A549 (cell line): Measurements from ENCODE around the gene ELL. TPM values are rescaled to one million over a fixed set of nuclear protein-coding genes. Genes with fewer than 3 reads are reported as not detected.

Experiments
- ATAC-seq, 2 experiments: fragments of 200-7000 bp in 1 of 2; fragments of >200 bp in 1 of 2; cut with Nextera tagmentation in 1 of 2; cut with Tn5 transposase in 1 of 2; 3 replicates each; pipeline versions ENCODE4 v1.8.0 to v1.9.1; 2018 to 2020; ENCODE audit warnings: mild to moderate bottlenecking in 1 of 2, moderate library complexity in 1 of 2
- CTCF ChIA-PET: fragments of 300-600 bp; sonication (Branson Sonifier 250); formaldehyde crosslinking; extraction: SDS; loops from one replicate; lab custom pipeline; 2021; ENCODE audit warnings: antibody characterized with exemption, inconsistent platforms; lab: Yijun Ruan, JAX
- POLR2A ChIA-PET: fragments of 350-600 bp; formaldehyde crosslinking; extraction: SDS; loops from one replicate; lab custom pipeline; 2021; ENCODE audit warnings: antibody characterized with exemption, inconsistent platforms; lab: Yijun Ruan, JAX
- DNase-seq, 2 experiments: peaks; one replicate each; pipeline versions ENCODE4 v3.0.0 to v3.0.0-alpha.2; 2011 to 2016; ENCODE audit warnings: low read depth in 1 of 2, low spot score in 1 of 2
- FAIRE-seq: peaks from 2 replicates; lab custom pipeline; 2011; peaks lifted over from hg19 to GRCh38; lab: Jason Lieb, UNC
- H3K27ac ChIP-seq, 2 experiments: fragments of >200 bp; sonication (Bioruptor Twin); formaldehyde crosslinking; 3 replicates each; pipeline ENCODE4 v1.5.1; 2016 to 2017
- H3K4me1 ChIP-seq: fragments of >200 bp; sonication (Bioruptor Twin); formaldehyde crosslinking; 3 replicates; pipeline ENCODE4 v1.6.1; 2016
- H3K4me2 ChIP-seq: fragments of >200 bp; sonication (Bioruptor Twin); formaldehyde crosslinking; 3 replicates; pipeline ENCODE4 v1.6.1; 2016
- H3K4me3 ChIP-seq: fragments of >200 bp; sonication (Bioruptor Twin); formaldehyde crosslinking; 3 replicates; pipeline ENCODE4 v1.5.1; 2016
- H3K9me3 ChIP-seq: fragments of >200 bp; sonication (Bioruptor Twin); formaldehyde crosslinking; 3 replicates; pipeline ENCODE4 v1.6.1; 2016
- ATOH8 ChIP-seq: fragments of 250-450 bp; sonication (Bioruptor Pico); IDR thresholded peaks from 2 replicates; pipeline ENCODE4 v1.5.0; 2020; ENCODE audit warnings: low read depth, mild to moderate bottlenecking, moderate library complexity
- CBX2 ChIP-seq: fragments of 200-600 bp; sonication (generic); IDR thresholded peaks from 2 replicates; pipeline ENCODE4 v1.6.1; 2016; ENCODE audit warnings: low read depth, mild to moderate bottlenecking, borderline replicate concordance
- CHD4 ChIP-seq: fragments of 200-600 bp; sonication (generic); IDR thresholded peaks from 2 replicates; pipeline ENCODE4 v1.6.1; 2016; ENCODE audit warnings: antibody characterized with exemption, mild to moderate bottlenecking, borderline replicate concordance
- EHMT2 ChIP-seq: fragments of 200-600 bp; sonication (generic); IDR thresholded peaks from 2 replicates; pipeline ENCODE4 v1.6.1; 2016; ENCODE audit warnings: antibody characterized with exemption, low read depth, mild to moderate bottlenecking, moderate library complexity
- ELK1 ChIP-seq: fragments of 150-350 bp; IDR thresholded peaks from 2 replicates; pipeline ENCODE4 v1.6.1; 2014; ENCODE audit warnings: low read depth, mild to moderate bottlenecking, low read length
- FOSL2 ChIP-seq, 2 experiments: fragments of 450-650 bp in 1 of 2; fragments of >200 bp in 1 of 2; sonication (Bioruptor Twin) in 1 of 2; formaldehyde crosslinking; IDR thresholded peaks; 2 replicates each; pipeline versions ENCODE4 v1.5.0 to v1.6.1; 2016 to 2020; ENCODE audit warnings: mild to moderate bottlenecking in 1 of 2, moderate library complexity in 1 of 2
- HES2 ChIP-seq: fragments of >200 bp; sonication (Bioruptor Twin); formaldehyde crosslinking; IDR thresholded peaks from 2 replicates; pipeline ENCODE4 v1.6.1; 2016
- HMGXB4 ChIP-seq: fragments of 250-450 bp; sonication (Bioruptor Pico); IDR thresholded peaks from 2 replicates; pipeline ENCODE4 v1.5.0; 2021; ENCODE audit warnings: mild to moderate bottlenecking, moderate library complexity, borderline replicate concordance
- HOXA7 ChIP-seq: fragments of 250-450 bp; sonication (Bioruptor Pico); IDR thresholded peaks from 2 replicates; pipeline ENCODE4 v1.5.0; 2020; ENCODE audit warnings: mild to moderate bottlenecking, moderate library complexity
- HOXB13 ChIP-seq: fragments of 250-450 bp; sonication (Bioruptor Pico); IDR thresholded peaks from 2 replicates; pipeline ENCODE4 v1.5.0; 2020; ENCODE audit warnings: low read depth, mild to moderate bottlenecking, moderate library complexity
- KDM1A ChIP-seq: fragments of 200-600 bp; sonication (generic); IDR thresholded peaks from 2 replicates; pipeline ENCODE4 v1.6.1; 2016; ENCODE audit warnings: low read depth, mild to moderate bottlenecking
- NFE2L2 ChIP-seq: fragments of 150-350 bp; conservative IDR thresholded peaks from 2 replicates; pipeline ENCODE4 v1.6.1; 2014; ENCODE audit warnings: low read length
- NPAS2 ChIP-seq: fragments of 250-450 bp; sonication (Bioruptor Pico); IDR thresholded peaks from 2 replicates; pipeline ENCODE4 v1.8.0; 2022; ENCODE audit warnings: mild to moderate bottlenecking, moderate library complexity, borderline replicate concordance
- NR3C1 ChIP-seq: fragments of >200 bp; sonication (Bioruptor Twin); formaldehyde crosslinking; IDR thresholded peaks from 3 replicates; pipeline ENCODE4 v1.6.1; 2017
- PBX3 ChIP-seq: IDR thresholded peaks from 2 replicates; pipeline ENCODE4 v1.6.1; 2012
- PHF8 ChIP-seq: fragments of 200-600 bp; sonication (generic); IDR thresholded peaks from 2 replicates; pipeline ENCODE4 v1.6.1; 2016; ENCODE audit warnings: low read depth, mild to moderate bottlenecking, antibody characterized with exemption, moderate library complexity, borderline replicate concordance
- RFX5 ChIP-seq: fragments of 450-650 bp; IDR thresholded peaks from 2 replicates; pipeline ENCODE4 v1.7.1; 2014; ENCODE audit warnings: antibody characterized with exemption, mild to moderate bottlenecking, moderate library complexity
- RNF2 ChIP-seq: fragments of 200-600 bp; sonication (generic); IDR thresholded peaks from 2 replicates; pipeline ENCODE4 v1.6.1; 2016; ENCODE audit warnings: low read depth, mild to moderate bottlenecking, antibody characterized with exemption, moderate library complexity, borderline replicate concordance
- SMC3 ChIP-seq: fragments of >200 bp; sonication (Bioruptor Twin); formaldehyde crosslinking; IDR thresholded peaks from 3 replicates; pipeline ENCODE4 v1.6.1; 2018; ENCODE audit warnings: inconsistent platforms
- SREBF2 ChIP-seq: fragments of 450-650 bp; IDR thresholded peaks from 2 replicates; pipeline ENCODE4 v1.6.1; 2014; ENCODE audit warnings: mild to moderate bottlenecking, moderate library complexity
- TFCP2L1 ChIP-seq: fragments of 250-450 bp; sonication (Bioruptor Pico); IDR thresholded peaks from 2 replicates; pipeline ENCODE4 v1.5.0; 2021; ENCODE audit warnings: mild to moderate bottlenecking
- ZC3H11A ChIP-seq: fragments of 450-650 bp; IDR thresholded peaks from 2 replicates; pipeline ENCODE4 v1.6.1; 2014; ENCODE audit warnings: antibody characterized with exemption, mild to moderate bottlenecking
- ZNF302 ChIP-seq: fragments of 250-450 bp; sonication (Bioruptor Pico); IDR thresholded peaks from 2 replicates; pipeline ENCODE4 v1.9.0; 2021; ENCODE audit warnings: inconsistent platforms, mild to moderate bottlenecking, moderate library complexity
- ZSCAN20 ChIP-seq: fragments of 250-450 bp; sonication (Bioruptor Pico); IDR thresholded peaks from 2 replicates; pipeline ENCODE4 v1.8.0; 2022; ENCODE audit warnings: mild to moderate bottlenecking, moderate library complexity
- WGBS: methylation state at CpG from one replicate; pipeline ENCODE4 v1.1.6; 2017; ENCODE audit errors: missing lambda C conversion rate; 5-methylcytosine and 5-hydroxymethylcytosine counted together
- polyA plus RNA-seq, 4 experiments: library from polyadenylated mRNA; depleted of rRNA in 3 of 4; stranded (reverse); fragments of >200 nt; fragmentation: RNase III in 1 of 4; extraction: RNeasy Plus Mini Kit Qiagen cat#74134 plus additional on column Dnase treatment in 1 of 4; gene quantifications; 2 replicates in 3 of 4; 3 replicates in 1 of 4; pipeline ENCODE4 v1.2.3, GENCODE V29; 2011 to 2017

ELL gene
- polyA plus RNA-seq, 2 of the 4 experiments (the other 2 are of a cell fraction), result 1.6 to 3.6 TPM

GRCh38 chr19:18507727-18508440 lies 14.0 kb downstream of the ELL start:
- TF ChIP-seq HOXA7 (CRISPR knock-in tag), result no peak
- TF ChIP-seq HES2, result no peak
- no peak for TF ChIP-seq PHF8
- TF ChIP-seq ATOH8, result no peak
- no peak for TF ChIP-seq CHD4
- TF ChIP-seq KDM1A, result no peak
- TF ChIP-seq NFE2L2, result no peak
- no peak for TF ChIP-seq RNF2
- TF ChIP-seq PBX3, result no peak
- TF ChIP-seq EHMT2, result no peak
- TF ChIP-seq NR3C1, result no peak
- TF ChIP-seq HMGXB4, result no peak
- TF ChIP-seq ZNF302 (CRISPR knock-in tag), result no peak
- TF ChIP-seq, all 56 proteins: peak for 0
- Histone ChIP-seq H3K4me3 (no peak overlapping the region), H3K4me2 (no peak overlapping the region), H3K4me1 (peaks cover 35% of the 10 kb centered on the region), H3K27ac (no peak overlapping the region; a peak in 1 of 6 replicates), H3K9me3 (no peaks in the 10 kb centered on the region)
- DNase-seq (no peak), FAIRE-seq (no peak), ATAC-seq (no peak)
- 82% methylated on average over 11 of the region's 11 CpGs for WGBS
- POLR2A ChIA-PET, result no interaction called here
- CTCF ChIA-PET, result interaction anchor here (1.5 to 4.1 kb wide), 2 partner anchors 12 to 38 kb away, joined by 5 to 25 read pairs; no protein-coding TSS in a partner anchor

GRCh38 chr19:18507021-18507726 lies 14.7 kb downstream of the ELL start:
- no peak for TF ChIP-seq HES2
- no peak for TF ChIP-seq SMC3
- TF ChIP-seq CHD4, result no peak
- no peak for TF ChIP-seq ELK1
- TF ChIP-seq HOXB13 (CRISPR knock-in tag), result no peak
- TF ChIP-seq TFCP2L1 (CRISPR knock-in tag), result no peak
- no peak for TF ChIP-seq ZSCAN20 (CRISPR knock-in tag)
- no peak for TF ChIP-seq RFX5
- TF ChIP-seq ZC3H11A, result no peak
- TF ChIP-seq SREBF2, result no peak
- TF ChIP-seq NPAS2 (CRISPR knock-in tag), result no peak
- no peak for TF ChIP-seq HOXA7 (CRISPR knock-in tag)
- TF ChIP-seq EHMT2, result no peak
- TF ChIP-seq CBX2, result no peak
- TF ChIP-seq FOSL2 (IDR thresholded peaks at IDR 0.05), result no peak
- TF ChIP-seq FOSL2 (CRISPR knock-in tag; IDR thresholded peaks at IDR 0.05), result no peak
- no peak for TF ChIP-seq PBX3
- FAIRE-seq, result no peak
- ATAC-seq, result no peak
- CTCF ChIA-PET, result interaction anchor here (0.6 to 4.1 kb wide), 6 partner anchors 13 to 56 kb away, joined by 3 to 25 read pairs (median 6); no protein-coding TSS in a partner anchor
- no peak overlapping the region for H3K4me2 ChIP-seq
- H3K27ac ChIP-seq, result no peak overlapping the region; a peak in 1 of 6 replicates
- POLR2A ChIA-PET, result no interaction called here
- H3K9me3 ChIP-seq, result no peaks in the 10 kb centered on the region
- DNase-seq, result no peak
- peaks cover 35% of the 10 kb centered on the region for H3K4me1 ChIP-seq
- H3K4me3 ChIP-seq, result no peak overlapping the region
- WGBS, result 87% methylated on average over 6 of the region's 9 CpGs
